ENCODE results near the gene CAPN13. TPM values are rescaled to one million over a fixed set of nuclear protein-coding genes. Genes with fewer than 3 reads are reported as not detected.

The CAPN13 gene
- total RNA-seq, 2 donors from 2014 or later: 5.6 to 21.3 TPM

DNA sequence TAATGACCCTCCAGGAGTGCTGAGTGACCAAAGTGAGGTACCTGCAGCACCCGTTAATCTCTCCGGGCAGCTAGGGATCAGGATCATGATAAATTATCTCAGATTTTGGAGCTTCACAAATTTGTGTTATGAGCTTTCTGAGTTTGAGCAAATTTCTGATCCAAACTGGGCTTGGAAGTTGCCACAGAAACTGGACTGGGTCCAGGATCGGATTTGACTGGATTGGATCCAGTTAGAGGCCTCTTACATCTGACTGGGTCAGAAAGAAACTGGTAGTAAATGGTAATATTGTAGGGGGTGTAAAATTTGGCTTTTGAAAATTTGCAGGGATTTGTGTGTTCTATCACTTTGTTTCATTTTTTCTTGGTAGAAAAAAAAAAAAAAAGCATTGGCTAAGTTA lies 19.7 kb upstream of the CAPN13 start:
- intact Hi-C loops (cut with DNase I): no loop called here
- Histone ChIP-seq H3K27ac (no peak overlapping the region), H3K4me3 (no peak overlapping the region), H3K9me3 (no peaks in the 10 kb centered on the region), H3K4me1 (no peaks in the 10 kb centered on the region), H3K27me3 (no peaks in the 10 kb centered on the region), H3K36me3 (replicated peaks in 1 of 2; ENCODE audit: insufficient read depth in 1 of 2, low read depth in 2 of 2) (no peaks in the 10 kb centered on the region)
- DNase-seq (no peak), ATAC-seq (no peak)
- no peak for TF ChIP-seq POLR2A (IDR thresholded peaks at IDR 0.05)
- TF ChIP-seq, protein P1, sequence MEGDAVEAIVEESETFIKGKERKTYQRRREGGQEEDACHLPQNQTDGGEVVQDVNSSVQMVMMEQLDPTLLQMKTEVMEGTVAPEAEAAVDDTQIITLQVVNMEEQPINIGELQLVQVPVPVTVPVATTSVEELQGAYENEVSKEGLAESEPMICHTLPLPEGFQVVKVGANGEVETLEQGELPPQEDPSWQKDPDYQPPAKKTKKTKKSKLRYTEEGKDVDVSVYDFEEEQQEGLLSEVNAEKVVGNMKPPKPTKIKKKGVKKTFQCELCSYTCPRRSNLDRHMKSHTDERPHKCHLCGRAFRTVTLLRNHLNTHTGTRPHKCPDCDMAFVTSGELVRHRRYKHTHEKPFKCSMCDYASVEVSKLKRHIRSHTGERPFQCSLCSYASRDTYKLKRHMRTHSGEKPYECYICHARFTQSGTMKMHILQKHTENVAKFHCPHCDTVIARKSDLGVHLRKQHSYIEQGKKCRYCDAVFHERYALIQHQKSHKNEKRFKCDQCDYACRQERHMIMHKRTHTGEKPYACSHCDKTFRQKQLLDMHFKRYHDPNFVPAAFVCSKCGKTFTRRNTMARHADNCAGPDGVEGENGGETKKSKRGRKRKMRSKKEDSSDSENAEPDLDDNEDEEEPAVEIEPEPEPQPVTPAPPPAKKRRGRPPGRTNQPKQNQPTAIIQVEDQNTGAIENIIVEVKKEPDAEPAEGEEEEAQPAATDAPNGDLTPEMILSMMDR (IDR thresholded peaks at IDR 0.05): no peak
- WGBS, 2 donors: 71 to 77% methylated on average over 3 of the region's 3 CpGs

DNA sequence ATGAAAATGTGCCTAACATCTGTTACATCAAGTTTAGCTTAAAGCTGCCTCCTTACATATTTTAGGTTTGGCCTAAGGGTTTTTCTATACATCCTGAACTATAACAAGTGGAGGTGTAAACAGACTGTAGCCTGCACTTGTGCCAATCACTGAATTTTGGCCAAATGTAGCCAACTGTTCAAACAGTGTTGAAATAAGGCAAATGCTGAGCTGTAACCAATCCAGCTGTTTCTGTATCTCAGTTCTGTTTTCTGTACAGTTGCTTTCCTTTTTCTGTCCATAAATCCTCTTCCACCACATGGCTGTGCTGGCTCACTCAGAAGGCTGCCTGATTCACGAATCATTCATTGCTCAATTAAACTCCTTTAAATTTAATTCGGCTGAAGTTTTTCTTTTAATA lies 19.2 kb upstream of the CAPN13 start:
- no peak overlapping the region for H3K27ac ChIP-seq
- intact Hi-C loops (cut with DNase I): no loop called here
- H3K4me1 ChIP-seq: no peaks in the 10 kb centered on the region
- H3K4me3 ChIP-seq: no peak overlapping the region
- H3K27me3 ChIP-seq: no peaks in the 10 kb centered on the region
- H3K9me3 ChIP-seq: no peaks in the 10 kb centered on the region
- H3K36me3 ChIP-seq (replicated peaks in 1 of 2; ENCODE audit: insufficient read depth in 1 of 2, low read depth in 2 of 2): no peaks in the 10 kb centered on the region
- ATAC-seq: no peak
- TF ChIP-seq POLR2A (IDR thresholded peaks at IDR 0.05): no peak
- TF ChIP-seq, protein P1 (IDR thresholded peaks at IDR 0.05): no peak
- WGBS, 2 donors: 48 to 64% methylated on average over 2 of the region's 2 CpGs
- no peak for DNase-seq

DNA sequence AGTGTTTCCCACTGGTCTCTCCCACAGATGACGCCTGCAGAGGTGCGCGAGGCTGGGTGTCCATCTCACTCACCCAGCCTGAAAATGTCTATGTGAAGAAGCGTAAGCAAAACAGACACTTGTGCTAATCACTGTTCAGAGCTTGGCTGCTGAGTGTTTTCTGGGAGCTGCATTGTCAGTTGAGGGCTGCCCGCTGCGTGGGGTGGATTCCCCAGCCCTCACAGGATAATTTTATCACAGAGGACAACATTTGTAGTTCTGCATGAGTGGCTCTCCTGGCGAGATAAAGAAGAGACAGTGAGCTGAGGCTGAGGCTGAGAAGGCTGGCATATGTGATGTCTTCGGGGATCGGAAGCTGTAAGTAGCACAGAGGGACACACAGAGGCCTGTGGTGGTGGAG lies 16.2 kb upstream of the CAPN13 start:
- H3K36me3 ChIP-seq (replicated peaks in 1 of 2; ENCODE audit: insufficient read depth in 1 of 2, low read depth in 2 of 2): no peaks in the 10 kb centered on the region
- intact Hi-C loops (cut with DNase I): no loop called here
- no peak for TF ChIP-seq POLR2A (IDR thresholded peaks at IDR 0.05)
- TF ChIP-seq, protein P1 (IDR thresholded peaks at IDR 0.05): no peak
- H3K4me1 ChIP-seq: no peaks in the 10 kb centered on the region
- H3K27me3 ChIP-seq: no peaks in the 10 kb centered on the region
- H3K9me3 ChIP-seq: no peaks in the 10 kb centered on the region
- DNase-seq: no peak
- no peak for ATAC-seq
- WGBS, 2 donors: 79 to 89% methylated on average over 9 of the region's 9 CpGs
- no peak overlapping the region for H3K27ac ChIP-seq
- H3K4me3 ChIP-seq: no peak overlapping the region

DNA sequence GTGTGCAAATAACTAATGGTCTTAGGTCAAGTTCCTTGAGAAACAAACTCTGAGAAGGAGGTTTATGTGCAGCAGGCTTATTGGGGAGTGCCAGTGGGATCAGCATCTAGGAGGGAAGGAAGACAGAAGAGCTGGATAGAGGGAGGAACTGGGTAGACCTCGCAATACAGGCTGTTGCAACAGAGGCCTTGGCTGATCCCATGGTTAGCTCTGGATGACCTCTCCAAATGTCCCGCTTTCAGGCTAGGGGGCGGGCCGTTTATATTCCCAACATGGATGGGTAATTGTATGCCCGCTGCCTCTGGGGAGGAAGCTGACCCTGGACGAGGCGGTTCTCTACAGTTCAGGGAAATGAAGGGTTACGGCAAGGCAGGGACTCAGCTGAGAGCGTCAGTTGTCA lies 14.7 kb upstream of the CAPN13 start:
- H3K9me3 ChIP-seq: no peaks in the 10 kb centered on the region
- H3K4me1 ChIP-seq: no peaks in the 10 kb centered on the region
- H3K27ac ChIP-seq: no peak overlapping the region
- ATAC-seq (no peak), DNase-seq (no peak)
- no peak overlapping the region for H3K4me3 ChIP-seq
- no peak for TF ChIP-seq POLR2A (IDR thresholded peaks at IDR 0.05)
- TF ChIP-seq, protein P1 (IDR thresholded peaks at IDR 0.05): no peak
- H3K27me3 ChIP-seq: no peaks in the 10 kb centered on the region
- H3K36me3 ChIP-seq (replicated peaks in 1 of 2; ENCODE audit: insufficient read depth in 1 of 2, low read depth in 2 of 2): no peaks in the 10 kb centered on the region
- 79 to 87% methylated on average over 8 to 9 of the region's 9 CpGs for WGBS, 2 donors
- intact Hi-C loops (cut with DNase I): no loop called here

DNA sequence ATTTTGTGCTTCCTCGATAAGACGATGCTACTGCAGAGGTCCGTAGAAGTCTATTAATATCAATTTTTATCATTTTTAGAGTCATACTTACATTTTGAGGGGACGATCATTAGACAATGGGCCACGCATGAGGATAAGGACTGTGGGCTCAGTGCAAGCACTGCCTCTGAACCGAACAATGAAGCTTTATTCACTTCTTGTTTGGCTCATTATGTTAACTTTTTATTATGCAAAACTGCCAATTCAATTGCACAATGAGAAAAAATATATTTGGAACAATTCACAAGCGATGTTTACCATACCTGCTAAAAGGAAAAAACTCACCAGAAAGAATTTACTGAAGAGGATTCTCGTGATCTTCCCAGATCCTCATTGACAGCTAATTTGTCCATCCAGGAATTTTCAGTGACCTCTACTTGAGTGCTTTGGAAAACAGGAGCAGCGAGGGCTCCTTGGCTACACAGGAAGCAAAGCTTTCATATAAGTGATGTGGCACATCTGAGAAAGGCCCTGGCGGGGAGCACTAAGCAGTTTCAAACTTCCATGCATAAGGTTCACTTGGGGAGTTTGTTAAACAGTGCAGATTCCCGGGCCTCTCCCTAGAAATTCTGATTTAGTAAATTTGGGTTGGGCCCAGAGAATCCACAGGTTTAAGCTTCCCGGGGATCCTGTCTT lies 13.3 kb upstream of the CAPN13 start:
- WGBS, 2 donors: 80 to 81% methylated on average over 10 to 12 of the region's 12 CpGs
- no peak overlapping the region for H3K4me3 ChIP-seq
- intact Hi-C loops (cut with DNase I): no loop called here
- no peaks in the 10 kb centered on the region for H3K4me1 ChIP-seq
- no peaks in the 10 kb centered on the region for H3K27me3 ChIP-seq
- TF ChIP-seq POLR2A (IDR thresholded peaks at IDR 0.05): no peak
- TF ChIP-seq, protein P1 (IDR thresholded peaks at IDR 0.05): no peak
- no peak overlapping the region for H3K27ac ChIP-seq
- DNase-seq: no peak
- ATAC-seq: no peak
- H3K36me3 ChIP-seq (replicated peaks in 1 of 2; ENCODE audit: insufficient read depth in 1 of 2, low read depth in 2 of 2): no peaks in the 10 kb centered on the region
- H3K9me3 ChIP-seq: no peaks in the 10 kb centered on the region
